IPS-NIHi7 (cell line): ENCODE measurements around the gene PDE6D.
A peak's percentile ranks its signal among the peaks of the same experiment; 100 is the strongest.

ENCODE experiments used
- DNase-seq: peaks from one replicate; pipeline ENCODE4 v3.0.0; 2012; ENCODE audit warnings: mixed read lengths; ENCODE audit errors: extremely low spot score

PDE6D gene

DNA sequence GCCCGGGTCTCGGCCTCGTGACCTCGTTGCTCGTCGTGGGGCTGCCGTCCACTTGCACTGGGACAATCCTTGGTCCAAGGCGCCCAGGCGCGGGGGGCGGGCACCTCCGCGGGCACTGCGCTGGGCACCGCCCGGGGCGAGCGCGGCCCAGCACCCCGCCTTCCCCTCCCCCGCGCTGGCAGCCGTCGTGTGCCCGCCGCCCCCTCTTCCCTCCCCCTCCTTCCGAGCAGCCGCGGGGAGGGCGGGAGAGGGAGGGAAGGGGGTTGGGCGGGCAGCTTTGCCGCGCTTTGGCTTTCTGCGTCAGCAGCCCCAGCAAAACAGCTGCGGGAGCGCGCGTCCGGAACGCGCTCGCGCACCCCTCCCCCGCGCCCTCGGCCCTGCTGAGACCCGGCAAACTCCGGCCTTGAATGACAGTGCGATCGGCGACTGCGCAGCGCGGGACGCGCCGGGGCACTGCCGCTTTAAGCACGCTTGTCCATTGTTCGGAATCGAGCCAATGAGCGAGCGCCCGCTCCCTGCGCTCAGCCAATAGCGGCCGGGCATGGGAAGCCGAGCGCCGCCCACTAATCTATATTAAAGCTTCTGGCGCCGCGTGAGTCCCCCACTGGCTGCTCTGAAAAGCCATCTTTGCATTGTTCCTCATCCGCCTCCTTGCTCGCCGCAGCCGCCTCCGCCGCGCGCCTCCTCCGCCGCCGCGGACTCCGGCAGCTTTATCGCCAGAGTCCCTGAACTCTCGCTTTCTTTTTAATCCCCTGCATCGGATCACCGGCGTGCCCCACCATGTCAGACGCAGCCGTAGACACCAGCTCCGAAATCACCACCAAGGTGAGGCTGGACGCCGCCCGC, 72.9 kb downstream of the PDE6D start, which contains the start of gene PTMA:
TSS of gene PTMA (plus strand) at position 599 of the 846 bp plus-strand sequence. CDS start at position 781, 182 bp downstream.
- peak; percentile 90 for DNase-seq

DNA sequence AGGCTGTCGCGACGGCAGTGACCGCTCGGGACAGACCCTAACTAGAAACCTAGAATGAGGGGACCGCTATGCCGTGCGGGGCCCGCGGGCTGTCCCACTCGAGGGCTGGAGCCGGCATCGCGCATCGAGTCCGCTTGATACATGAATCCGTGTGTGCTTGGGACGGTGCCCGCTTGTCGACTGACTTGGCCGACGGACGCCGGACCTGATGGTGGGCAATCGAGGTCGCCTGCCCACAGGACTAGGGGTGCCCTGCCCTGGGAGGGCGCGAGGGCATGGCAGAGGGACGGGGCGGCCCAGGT, 73.5 kb downstream of the PDE6D start:
- DNase-seq = no peak

DNA sequence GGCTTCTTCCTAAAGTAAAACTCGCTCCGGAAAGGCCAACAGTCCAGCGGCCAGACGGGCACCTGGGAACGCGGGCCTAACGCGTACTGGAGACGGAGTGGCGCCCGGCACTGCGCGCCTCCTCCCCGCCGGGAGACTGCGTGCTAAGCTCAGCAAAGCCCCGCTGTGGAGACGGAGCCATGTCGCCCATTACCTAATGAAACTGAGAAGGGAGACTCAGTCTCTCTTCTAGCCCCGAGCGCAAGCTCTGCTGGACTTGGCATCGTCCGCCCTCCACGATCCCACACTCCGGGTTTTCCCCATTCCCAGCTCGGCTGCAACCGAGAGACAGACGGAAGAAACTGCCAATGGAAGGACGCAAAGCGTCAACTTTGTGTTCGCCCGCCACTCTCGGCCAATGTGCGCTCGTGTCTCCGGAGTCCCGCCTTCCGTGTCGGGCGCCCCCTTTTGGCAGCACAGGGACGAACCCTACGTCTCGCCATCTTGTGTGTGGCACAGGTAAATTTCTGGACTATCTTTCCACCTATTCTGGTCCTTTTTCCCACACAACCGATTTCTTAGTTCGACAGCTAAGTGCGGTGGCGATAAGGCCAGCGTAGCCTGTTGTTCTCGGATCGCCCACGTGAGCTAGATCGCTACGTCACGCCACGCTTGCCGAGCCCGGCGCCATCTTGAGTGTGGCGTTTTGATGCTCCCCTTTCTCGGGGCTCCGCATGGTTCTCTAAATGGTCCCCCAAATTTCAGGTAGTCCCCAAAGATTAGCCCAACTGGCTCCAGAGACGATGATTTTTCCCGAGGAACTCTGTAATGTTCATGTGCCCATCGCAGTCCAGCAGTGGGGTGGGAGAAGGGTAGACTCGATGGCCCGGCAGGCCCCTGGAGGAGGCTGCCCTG, 74.1 kb downstream of the PDE6D start:
- peak; percentile 90 for DNase-seq

DNA sequence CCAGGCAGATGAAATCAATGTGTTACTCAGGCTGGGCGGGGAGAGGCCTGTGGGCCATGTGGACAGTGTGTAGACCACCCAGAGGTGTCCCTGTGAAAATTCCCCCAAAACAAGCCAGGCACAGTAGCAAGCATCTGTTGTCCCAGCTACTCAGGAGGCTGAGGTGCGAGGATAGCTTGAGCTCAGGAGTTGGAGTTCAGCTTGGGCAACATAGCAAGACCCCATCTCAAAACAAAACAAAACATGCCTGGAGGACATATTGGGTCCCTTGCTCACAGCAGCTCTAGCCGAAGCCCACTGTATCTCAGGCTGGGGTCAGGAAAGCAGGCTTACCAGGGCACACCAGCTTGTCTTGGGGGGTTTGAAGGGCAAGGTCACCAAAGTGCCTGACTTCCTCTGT, 77.1 kb downstream of the PDE6D start:
- no peak for DNase-seq

DNA sequence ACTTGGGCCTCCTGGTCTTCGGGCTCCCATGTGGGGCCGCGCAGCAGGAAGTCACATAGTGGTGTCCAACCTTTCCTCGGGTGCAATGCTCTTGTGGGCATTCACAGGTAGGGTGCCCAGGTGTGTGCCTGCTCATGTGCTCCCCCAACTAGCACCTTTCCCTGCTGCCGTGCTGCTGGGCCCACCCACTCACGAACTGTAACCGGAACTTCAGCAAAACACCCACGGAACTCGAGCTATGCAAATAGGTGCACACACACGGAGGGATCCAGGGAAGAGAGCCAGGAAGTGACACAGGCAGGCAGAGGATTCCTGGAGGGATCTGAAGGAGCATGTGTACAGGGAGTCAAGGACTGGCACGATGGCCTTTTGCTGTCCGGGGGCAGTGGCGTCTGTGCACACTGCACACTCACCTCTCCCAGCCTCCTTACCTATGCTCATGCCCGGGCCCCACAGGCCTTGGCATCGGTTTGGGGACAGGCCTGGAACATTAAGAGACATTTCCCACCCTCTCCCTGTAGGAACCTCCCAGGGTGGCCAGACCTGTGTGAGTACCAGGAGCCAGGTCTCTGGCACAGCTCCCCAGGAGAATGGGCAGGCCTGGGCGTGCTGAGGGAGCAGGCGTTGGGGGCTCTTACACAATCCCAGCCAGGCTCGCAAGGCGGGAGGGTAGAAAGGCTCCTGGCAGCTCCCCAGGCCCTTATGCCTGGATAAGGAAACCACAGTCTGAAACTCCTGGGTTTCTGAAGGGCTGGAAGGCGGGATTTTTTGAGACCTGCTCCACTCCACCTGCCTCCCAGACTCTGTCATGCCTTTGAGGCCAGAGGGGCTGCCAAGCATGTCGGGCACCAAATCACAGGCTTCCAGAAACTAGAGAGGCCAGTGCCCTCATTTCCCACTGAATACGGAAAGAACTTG, 79.4 kb downstream of the PDE6D start:
- no peak for DNase-seq

DNA sequence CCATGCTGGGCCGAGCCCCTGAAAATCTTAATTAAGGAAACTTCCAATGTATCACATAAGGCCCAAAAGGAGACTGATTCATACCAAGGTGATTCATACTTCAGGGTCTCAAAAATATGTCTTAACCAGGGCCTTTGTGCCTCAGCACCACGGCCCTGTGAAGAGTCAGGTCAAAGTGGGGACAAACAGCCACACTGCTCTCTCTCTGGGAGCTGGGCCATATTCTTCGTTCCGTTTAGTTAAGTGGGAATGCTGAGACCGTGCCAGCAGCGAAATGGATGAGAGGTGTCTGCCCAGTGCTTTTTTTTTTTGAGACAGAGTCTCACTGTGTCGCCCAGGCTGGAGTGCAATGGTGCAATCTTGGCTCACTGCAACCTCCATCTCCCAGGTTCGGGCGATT, 82.1 kb downstream of the PDE6D start:
- DNase-seq = no peak

DNA sequence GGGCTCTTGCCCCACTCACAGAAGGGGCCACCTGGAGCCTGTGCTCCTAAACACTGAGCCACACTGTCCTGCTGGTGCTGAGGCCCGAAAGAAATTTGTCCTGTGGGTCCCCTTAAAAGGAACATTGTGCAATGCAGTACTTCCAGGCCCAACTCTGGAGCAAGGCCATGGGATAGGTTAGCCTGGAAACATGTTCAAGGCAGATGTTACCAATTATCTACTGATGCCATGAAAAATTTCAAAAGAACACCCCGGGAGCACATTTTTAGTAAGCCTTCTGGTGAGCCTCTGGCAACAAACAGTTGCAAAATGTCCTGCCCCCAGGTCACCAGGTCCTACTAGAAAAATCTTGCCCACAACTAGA, 85.1 kb downstream of the PDE6D start:
- DNase-seq = no peak

DNA sequence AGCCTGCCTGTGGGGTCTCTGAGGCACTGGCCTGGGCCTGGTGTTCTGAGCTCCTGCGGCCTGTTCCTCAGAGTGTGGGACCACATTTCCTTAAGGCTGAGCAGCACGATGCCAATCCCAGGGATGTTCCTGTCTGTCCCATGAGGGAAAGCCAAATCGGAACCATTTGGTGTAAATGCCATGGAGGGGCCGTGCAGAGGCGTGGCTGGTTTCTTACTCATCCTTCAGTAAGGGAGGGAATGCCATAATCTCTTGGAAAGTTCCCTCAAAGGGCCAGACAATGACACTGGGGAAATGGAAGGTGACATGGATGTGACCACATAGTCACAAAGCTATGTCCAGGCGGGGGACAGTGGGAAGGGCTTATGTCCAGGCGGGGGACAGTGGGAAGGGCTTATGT, 87.1 kb downstream of the PDE6D start:
- no peak for DNase-seq

DNA sequence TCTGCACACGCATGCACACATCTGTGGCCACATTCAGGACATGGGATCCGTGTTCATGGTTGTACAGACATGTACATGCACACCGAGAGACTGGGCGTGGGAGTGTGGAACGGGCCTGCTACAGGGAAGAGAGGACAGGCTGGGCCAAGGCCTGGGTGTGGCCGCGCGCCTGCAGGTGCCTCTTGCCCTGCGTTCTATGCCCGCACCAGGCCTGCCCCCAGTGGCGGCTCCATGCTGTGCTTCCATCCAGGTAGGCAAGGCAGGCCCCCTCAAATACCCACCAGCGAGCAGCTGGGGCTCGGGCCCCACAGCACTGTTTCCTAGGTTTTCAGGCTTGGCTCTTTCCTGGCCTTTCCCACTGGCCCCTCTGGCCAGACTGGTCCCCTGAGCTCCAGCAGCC, 88.2 kb downstream of the PDE6D start:
- no peak for DNase-seq

DNA sequence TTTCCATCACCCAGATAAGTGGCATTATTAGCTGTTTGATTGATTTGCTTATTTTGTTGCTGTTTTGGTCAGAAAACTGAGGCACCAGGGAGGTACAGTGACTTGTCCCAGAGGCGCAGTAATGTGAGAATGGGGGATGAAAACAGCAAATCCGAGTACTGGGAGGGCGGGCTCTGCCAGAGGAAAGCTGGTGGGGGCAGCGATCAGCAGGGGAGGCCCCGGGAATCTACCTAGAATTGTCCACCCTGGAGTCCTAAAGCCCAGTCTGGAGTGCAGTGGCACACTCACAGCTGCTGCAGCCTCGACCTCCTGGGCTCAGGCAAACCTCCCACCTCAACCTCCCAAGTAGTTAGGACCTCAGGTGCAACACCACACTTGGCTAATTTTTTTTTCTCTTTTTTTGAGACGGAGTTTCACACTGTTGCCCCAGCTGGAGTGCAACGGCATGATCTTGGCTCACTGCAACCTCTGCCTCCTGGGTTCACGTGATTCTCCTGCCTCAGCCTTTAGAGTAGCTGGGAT, 89.8 kb downstream of the PDE6D start:
- DNase-seq = no peak

DNA sequence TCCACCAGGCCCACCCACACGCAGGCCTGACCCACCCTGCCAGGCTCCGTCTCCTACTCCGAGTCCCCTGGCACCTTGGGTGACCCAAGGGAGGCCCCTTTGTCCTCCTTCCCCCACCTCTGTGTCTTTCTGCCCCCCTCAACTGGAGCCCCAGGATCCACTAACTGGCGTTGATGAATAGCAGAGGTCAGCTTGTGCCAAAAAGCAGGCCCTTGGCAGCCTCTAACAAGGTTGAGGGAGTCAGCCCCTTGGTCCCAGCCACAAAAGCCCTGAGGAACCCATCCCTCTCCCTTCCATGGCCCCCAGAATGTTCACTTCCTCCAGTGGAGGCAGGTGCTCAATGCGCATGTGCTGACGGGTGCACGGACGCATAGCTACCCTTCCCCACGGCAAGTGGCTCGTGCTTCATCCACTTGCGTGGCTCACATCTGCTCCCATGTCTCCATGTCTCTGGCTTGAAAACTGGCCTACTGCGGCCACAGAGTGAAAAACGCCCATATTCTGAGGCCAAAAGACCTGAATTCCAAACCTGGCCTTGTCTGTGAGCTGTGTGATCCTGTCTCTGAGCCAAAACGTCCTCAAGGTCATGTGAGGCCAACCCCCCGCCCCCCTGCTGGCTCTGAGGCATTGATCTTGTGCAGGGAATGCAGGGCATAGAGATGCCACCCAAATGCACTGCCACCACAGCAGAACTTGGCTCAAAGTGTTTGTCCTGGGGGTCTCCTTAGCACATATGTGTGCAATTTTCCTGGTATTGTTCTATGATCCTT, 91.8 kb downstream of the PDE6D start:
- no peak for DNase-seq

DNA sequence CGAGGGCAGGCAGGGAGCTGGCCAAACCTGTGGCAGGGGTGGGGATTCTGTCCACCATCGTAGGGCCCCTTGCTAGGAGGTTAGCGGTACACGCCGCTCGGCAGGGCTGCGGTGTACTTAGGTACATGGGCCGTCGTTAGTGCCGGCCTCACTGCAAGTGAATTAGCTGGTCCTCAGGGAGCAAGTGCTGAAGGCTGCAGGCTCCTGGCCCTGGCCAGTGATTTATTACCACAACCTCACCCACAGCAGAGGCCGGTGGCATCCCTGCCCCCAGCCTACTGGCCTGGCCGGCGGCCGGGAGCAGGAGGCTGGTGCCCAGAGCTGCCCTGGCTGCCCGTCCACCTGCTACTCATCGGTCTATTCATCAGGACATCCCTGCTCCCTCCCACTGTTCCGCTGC, 92.4 kb downstream of the PDE6D start:
- DNase-seq = no peak

DNA sequence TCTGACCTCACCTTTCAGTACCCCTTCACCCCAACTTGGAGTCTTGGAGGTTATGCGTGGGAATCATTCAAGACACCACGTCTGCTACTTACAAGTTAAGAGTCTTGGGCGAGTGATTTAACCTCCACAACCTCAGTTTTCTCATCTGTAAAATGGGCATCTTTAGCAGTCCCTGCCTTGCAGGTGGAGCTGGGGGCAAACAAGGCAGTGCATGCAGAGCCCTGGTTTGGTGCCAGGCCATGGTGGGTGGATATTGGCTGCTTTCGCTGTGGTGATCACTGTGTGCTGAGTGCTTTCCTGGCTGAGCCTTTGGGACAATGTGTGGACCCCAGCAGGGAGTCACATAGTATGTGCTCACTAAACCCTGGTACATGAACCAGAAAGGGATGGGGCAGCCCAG, 93.1 kb downstream of the PDE6D start:
- no peak for DNase-seq

DNA sequence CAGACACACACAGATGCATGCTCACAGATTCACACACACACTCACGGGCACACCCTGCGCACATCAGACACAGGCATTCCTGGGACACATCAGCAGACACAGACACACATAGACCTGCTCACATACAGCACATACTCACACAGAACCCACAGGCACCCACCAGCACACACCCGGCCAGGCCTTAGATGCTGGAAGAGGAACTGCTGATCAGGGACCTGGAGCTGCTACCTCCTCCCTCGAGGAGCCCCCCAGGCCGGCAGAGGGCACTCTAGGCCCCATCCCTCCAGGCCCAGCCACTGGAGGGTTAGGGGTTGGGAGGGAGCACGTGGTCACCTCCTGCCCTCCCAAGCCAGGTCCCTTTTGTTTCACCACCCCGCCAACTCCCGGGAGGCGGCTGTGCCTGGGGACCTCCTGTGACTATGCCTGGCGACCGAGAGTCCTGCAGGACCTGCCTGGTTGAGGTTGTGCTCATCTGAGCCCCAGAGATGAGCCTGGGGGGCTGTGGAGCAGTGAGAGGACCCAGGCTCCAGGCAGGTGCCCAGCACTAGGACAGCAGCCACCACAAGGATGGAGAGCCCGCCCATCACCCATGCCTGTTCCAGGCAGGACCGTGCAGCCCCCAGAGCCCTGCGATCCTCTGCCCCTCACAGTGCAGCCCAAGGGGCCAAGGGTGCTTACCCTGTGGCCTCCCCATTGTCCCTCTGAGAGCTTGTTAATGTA, 93.8 kb downstream of the PDE6D start:
- DNase-seq = peak; percentile 89

DNA sequence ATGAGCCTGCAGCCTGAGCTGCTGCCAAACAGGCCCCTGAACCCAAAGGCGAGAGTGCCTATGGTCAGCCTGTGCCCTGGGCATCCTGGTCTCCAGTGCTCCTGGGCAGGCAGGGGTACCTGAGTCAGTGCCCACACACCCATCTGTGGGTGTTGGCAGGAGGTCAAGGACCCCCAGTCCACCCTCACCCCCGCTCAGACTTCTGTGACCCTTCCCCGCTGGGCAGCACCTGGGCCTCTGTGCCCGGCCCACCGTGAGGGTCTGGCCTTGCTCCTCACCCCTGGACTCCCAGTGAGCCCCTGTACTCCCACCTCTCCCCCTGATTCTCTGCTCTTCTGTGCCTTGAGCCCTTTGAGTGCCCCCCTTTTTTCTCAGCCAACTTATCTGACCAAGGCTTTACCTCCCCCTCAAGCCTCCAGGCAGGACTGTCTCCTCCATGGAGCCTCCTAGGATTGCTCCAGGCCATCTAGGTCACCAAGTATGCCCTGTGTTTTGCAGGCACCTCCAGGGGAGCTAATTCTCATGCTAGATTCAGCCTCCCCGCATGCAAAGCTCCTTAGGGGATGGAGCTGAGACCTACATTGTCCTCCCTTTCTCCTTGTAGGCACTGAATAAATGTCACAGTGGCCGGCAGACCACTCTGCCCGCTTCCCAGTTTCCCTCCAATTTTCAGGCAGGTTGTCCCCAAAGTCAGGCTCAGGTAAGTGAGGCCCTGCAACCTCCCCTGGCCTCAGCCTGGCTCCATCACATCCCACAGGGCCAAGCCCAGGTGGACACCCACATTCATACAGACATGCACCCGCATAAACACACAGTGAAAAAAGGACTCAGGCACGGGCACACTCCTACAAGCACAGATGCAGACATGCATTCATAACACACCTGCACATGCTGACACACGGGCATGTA, 94.6 kb downstream of the PDE6D start:
- DNase-seq = no peak

DNA sequence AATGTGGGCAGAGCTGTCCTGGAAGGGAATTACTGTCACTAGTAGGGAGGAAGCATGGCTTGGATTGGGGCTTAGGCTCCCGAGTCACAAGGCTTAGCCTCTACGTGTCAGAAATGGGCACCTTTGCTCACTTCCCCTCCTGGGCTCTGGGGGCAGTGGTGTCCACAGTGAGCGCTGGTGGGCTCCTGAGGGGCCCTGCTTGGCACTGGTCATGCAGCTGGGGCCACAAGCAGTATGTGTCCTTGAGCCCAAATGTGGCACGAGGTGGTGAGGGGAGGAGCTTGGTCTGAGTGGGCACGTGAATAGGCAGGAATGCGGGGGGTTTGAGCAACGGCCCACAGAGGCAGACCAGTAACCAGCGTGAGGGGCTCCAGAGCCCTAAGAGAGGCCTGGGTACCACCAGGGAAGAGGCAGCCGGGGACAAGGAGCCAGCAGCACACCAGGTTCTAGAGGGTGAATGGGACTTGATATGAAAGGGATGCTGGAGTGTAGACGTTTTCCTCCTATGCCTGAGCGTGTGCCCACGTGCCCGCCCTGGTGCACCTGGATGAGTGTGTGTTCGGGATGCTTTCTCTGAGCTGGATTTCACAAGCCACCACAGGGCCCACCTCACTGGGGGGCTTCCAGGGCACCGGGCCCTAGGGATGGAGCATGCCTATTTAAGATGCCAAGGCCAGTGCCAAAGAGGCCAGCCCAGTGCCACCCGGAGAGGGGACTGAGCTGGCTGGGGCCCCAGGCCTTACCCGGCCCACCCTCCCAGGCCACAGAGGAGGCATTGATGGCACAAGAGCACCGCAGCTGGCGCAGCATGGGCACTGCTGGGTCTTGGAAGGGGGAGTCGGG, 95.5 kb downstream of the PDE6D start:
- peak; percentile 34 for DNase-seq

DNA sequence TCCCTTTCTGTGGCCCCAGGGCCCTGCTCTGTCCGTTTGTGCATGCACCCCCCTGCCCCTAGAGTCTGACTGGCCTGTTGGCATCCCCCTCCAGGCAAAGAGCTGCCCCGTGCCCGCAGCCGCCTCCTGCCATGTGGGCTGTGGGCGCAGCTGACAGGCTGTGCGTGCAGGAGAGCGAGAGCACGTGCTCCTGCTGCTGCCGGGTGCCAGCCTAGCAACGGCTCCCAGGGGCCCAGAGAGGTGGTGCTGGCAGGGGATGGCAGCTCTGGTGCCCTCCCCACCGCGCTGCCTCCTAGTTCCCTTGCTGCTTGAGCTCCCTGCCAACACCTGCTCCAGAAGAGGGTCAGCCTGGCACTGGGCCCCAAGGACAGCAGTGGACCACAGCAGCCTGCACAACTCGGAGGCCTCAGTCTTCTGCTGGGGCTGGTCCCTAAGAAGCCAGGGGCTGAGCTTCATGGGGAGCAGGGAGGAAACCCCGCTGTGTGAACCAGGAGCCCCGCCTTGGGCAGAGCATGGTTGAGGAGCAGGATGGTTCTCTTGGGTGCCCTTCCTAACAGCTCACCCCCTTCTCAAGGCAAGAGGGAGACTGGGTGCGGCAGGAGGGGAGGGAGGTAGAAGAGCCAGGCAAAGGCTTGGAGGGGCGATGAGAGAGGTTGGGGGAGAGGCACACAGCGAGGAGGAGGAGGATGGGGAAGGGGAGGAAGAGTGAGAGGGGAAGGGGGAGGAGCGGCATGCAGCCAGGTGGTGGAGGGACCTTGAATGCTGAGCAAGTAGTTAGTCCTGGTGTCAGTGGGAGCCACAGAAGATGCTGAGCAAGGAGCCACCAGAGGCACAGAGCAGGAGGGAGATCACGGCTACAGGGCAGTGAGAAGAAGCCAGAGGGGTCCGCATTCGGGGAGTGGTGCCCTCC, 96.5 kb downstream of the PDE6D start:
- DNase-seq = no peak
